Measurements from ENCODE around the gene TMEM255B.

TMEM255B gene

GRCh38 chr13:113852536-113853517 is 93.8 kb downstream of the TMEM255B start:
- DNase-seq = no peak

GRCh38 chr13:113853518-113854237 is 94.7 kb downstream of the TMEM255B start:
- no peak for DNase-seq

- no peak for DNase-seq
These were observed 95.4 kb downstream of the TMEM255B start for GRCh38 chr13:113854238-113855011.

GRCh38 chr13:113855012-113855921 is 96.2 kb downstream of the TMEM255B start:
- no peak for DNase-seq

- no peak for DNase-seq
These were observed 97.1 kb downstream of the TMEM255B start for GRCh38 chr13:113855931-113856715.

- no peak for DNase-seq
These were observed 97.7 kb downstream of the TMEM255B start for GRCh38 chr13:113856716-113857065.

- DNase-seq = no peak
These were observed 98.6 kb downstream of the TMEM255B start for GRCh38 chr13:113857531-113858195.

GRCh38 chr13:113859311-113860050 is 100.5 kb downstream of the TMEM255B start:
- no peak for DNase-seq

GRCh38 chr13:113860051-113860664 is 101.1 kb downstream of the TMEM255B start:
- DNase-seq = no peak

- DNase-seq = no peak
These were observed 101.8 kb downstream of the TMEM255B start for GRCh38 chr13:113860665-113861432.

- no peak for DNase-seq
These were observed 102.5 kb downstream of the TMEM255B start for GRCh38 chr13:113861433-113862030.

- no peak for DNase-seq
These were observed 103.3 kb downstream of the TMEM255B start for GRCh38 chr13:113862191-113862930.

GRCh38 chr13:113862931-113863523 is 104.0 kb downstream of the TMEM255B start:
- no peak for DNase-seq

GRCh38 chr13:113863524-113864272 is 104.7 kb downstream of the TMEM255B start, which contains the start of gene GAS6:
TSS of gene GAS6 (minus strand) at chr13:113864076. CDS start at chr13:113863920, 156 bp downstream.
- no peak for DNase-seq

GRCh38 chr13:113864273-113864890 is 105.4 kb downstream of the TMEM255B start:
- no peak for DNase-seq

- no peak for DNase-seq
These were observed 106.4 kb downstream of the TMEM255B start for GRCh38 chr13:113865427-113865826.
